Loucy (cell line): ENCODE measurements around the gene RDH12.
"Not testable (repeated sequence)": the region's sequence is repeated elsewhere in the genome, so short reads cannot be mapped to it uniquely, and the experiment has no call there.

Experiments
- H2AFZ ChIP-seq: fragments of 200-600 bp; sonication (generic); 2 replicates; pipeline ENCODE4 v1.6.0; 2016; ENCODE audit warnings: antibody characterized with exemption, mild to moderate bottlenecking, low read length, moderate library complexity
- H3F3A ChIP-seq: fragments of 200-600 bp; 2 replicates; pipeline ENCODE4 v1.6.0; 2016; ENCODE audit warnings: antibody characterized with exemption, low read depth, mild to moderate bottlenecking
- H3K27me3 ChIP-seq: fragments of 200-600 bp; sonication (generic); 2 replicates; pipeline ENCODE4 v1.6.1; 2014; ENCODE audit warnings: low read length, mild to moderate bottlenecking; ENCODE audit not compliant: insufficient read depth, poor library complexity, severe bottlenecking
- H3K36me3 ChIP-seq: fragments of 200-600 bp; sonication (generic); 2 replicates; pipeline ENCODE4 v1.6.1; 2016; ENCODE audit warnings: low read length; ENCODE audit not compliant: insufficient read depth
- H3K4me1 ChIP-seq: fragments of 200-600 bp; sonication (generic); 2 replicates; pipeline ENCODE4 v1.5.1; 2014; ENCODE audit warnings: low read length, mild to moderate bottlenecking; ENCODE audit not compliant: insufficient read depth, poor library complexity, severe bottlenecking
- H3K4me2 ChIP-seq: fragments of 200-600 bp; sonication (generic); 2 replicates; pipeline ENCODE4 v1.6.0; 2014; ENCODE audit warnings: antibody characterized with exemption, low read length, low read depth, mild to moderate bottlenecking; ENCODE audit not compliant: poor library complexity, severe bottlenecking
- H3K4me3 ChIP-seq: fragments of 200-600 bp; sonication (generic); 2 replicates; pipeline ENCODE4 v1.5.1; 2014; ENCODE audit warnings: low read length, mild to moderate bottlenecking, mixed read lengths; ENCODE audit not compliant: poor library complexity, severe bottlenecking
- H3K79me2 ChIP-seq: fragments of 200-600 bp; sonication (generic); 2 replicates; pipeline ENCODE4 v1.6.1; 2014; ENCODE audit warnings: low read length; ENCODE audit not compliant: insufficient read depth
- H3K9ac ChIP-seq: fragments of 200-600 bp; sonication (generic); 2 replicates; pipeline ENCODE4 v1.6.0; 2014; ENCODE audit warnings: mild to moderate bottlenecking, low read depth, low read length, moderate library complexity; ENCODE audit not compliant: poor library complexity, severe bottlenecking
- H3K9me2 ChIP-seq: fragments of 200-600 bp; sonication (generic); replicated peaks from 2 replicates; pipeline ENCODE4 v1.6.1; 2016; ENCODE audit warnings: low read depth, low read length, mixed read lengths
- H3K9me3 ChIP-seq: fragments of 200-600 bp; sonication (generic); 2 replicates; pipeline ENCODE4 v1.6.1; 2014; ENCODE audit warnings: mild to moderate bottlenecking, antibody characterized with exemption, low read length, low read depth; ENCODE audit not compliant: insufficient read depth
- H4K20me1 ChIP-seq: fragments of 200-600 bp; sonication (generic); 2 replicates; pipeline ENCODE4 v1.6.0; 2014; ENCODE audit warnings: antibody characterized with exemption, low read length, mild to moderate bottlenecking; ENCODE audit not compliant: insufficient read depth, poor library complexity, severe bottlenecking
- CTCF ChIP-seq: fragments of 200-600 bp; sonication (generic); conservative IDR thresholded peaks from 2 replicates; pipeline ENCODE4 v1.5.1; 2014; ENCODE audit warnings: mild to moderate bottlenecking, antibody characterized with exemption, low read length
- EZH2phosphoT487 ChIP-seq: fragments of 200-600 bp; IDR thresholded peaks from 2 replicates; pipeline ENCODE4 v1.6.1; 2018; ENCODE audit warnings: antibody characterized with exemption, mild to moderate bottlenecking, moderate library complexity, borderline replicate concordance

The RDH12 gene

GRCh38 chr14:67701492-67701891, at the start of gene RDH12:
Gene RDH12, plus strand, starts transcription at chr14:67701886. Its CDS starts 20,757 bp downstream, at chr14:67722643.
- H3F3A ChIP-seq, H3K4me3 ChIP-seq, H3K79me2 ChIP-seq, H3K4me2 ChIP-seq, H3K9me3 ChIP-seq, H4K20me1 ChIP-seq, H3K9ac ChIP-seq, H3K36me3 ChIP-seq, H3K9me2 ChIP-seq, H2AFZ ChIP-seq, H3K27me3 ChIP-seq, H3K4me1 ChIP-seq: not testable (repeated sequence)

GRCh38 chr14:67652189-67652588, 49.5 kb upstream of the RDH12 start:
- Histone ChIP-seq H3K79me2 (no peaks in the 10 kb centered on the region), H2AFZ (no peak overlapping the region), H4K20me1 (no peaks in the 10 kb centered on the region), H3K9ac (no peak overlapping the region), H3K4me1 (no peaks in the 10 kb centered on the region), H3K4me2 (no peak overlapping the region), H3F3A (no peaks in the 10 kb centered on the region), H3K9me3 (no peaks in the 10 kb centered on the region), H3K9me2 (no peaks in the 10 kb centered on the region), H3K27me3 (no peaks in the 10 kb centered on the region), H3K4me3 (no peak overlapping the region), H3K36me3 (peaks cover 81% of the 10 kb centered on the region)
- no peak for TF ChIP-seq CTCF
- TF ChIP-seq EZH2phosphoT487: no peak

DNA sequence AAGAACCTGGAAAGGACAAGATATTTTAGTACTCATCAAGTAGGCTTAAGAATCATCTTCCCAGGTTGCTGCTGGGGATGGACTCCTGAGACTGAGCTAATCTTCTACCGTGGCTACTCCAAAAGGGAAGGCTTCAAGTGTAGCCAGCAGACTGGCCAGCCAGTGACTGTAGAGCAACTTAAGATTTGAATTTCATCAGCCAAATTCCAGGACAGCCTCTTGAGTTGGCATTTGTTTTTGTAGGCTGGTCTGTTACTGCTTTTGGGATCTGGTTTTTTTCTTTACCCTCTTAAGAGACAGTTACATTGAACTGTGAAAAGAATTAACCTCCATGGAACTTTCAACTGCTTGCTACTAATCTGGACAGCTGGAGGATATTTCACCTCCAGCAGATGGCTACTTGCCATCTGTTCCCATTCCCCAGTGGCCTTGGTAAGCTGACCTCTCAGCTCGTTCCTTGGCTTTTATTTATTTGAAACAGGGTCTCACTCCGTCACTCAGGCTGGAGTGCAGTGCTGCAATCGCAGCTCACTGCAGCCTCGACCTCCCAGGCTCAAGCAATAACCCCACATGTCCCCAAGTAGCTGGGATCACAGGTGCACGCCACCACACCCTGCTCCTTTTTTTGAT, 47.9 kb upstream of the RDH12 start:
- Histone ChIP-seq H3K36me3 (peaks cover 89% of the 10 kb centered on the region), H3F3A (no peaks in the 10 kb centered on the region), H3K4me2 (no peak overlapping the region), H3K9me3 (no peaks in the 10 kb centered on the region), H3K27me3 (no peaks in the 10 kb centered on the region), H3K4me1 (no peaks in the 10 kb centered on the region), H3K9ac (no peak overlapping the region), H4K20me1 (no peaks in the 10 kb centered on the region), H3K79me2 (no peaks in the 10 kb centered on the region), H3K4me3 (no peak overlapping the region), H3K9me2 (no peaks in the 10 kb centered on the region), H2AFZ (no peak overlapping the region)
- TF ChIP-seq CTCF: no peak

- Histone ChIP-seq H3K4me3 (no peak overlapping the region), H3K36me3 (peaks cover 18% of the 10 kb centered on the region; the same call in 1 of the 2 replicates), H3K9me3 (no peaks in the 10 kb centered on the region), H3K79me2 (peaks cover 32% of the 10 kb centered on the region), H3K27me3 (no peaks in the 10 kb centered on the region), H4K20me1 (peaks cover 18% of the 10 kb centered on the region), H3K9ac (no peak overlapping the region), H3K4me2 (no peak overlapping the region), H3K4me1 (peaks cover 12% of the 10 kb centered on the region), H3K9me2 (no peaks in the 10 kb centered on the region), H2AFZ (no peak overlapping the region), H3F3A (no peaks in the 10 kb centered on the region)
- TF ChIP-seq EZH2phosphoT487 (no peak), CTCF (no peak)
These were observed 38.1 kb upstream of the RDH12 start for GRCh38 chr14:67663633-67664032.
